GM21381 (cell line): ENCODE results near the gene PPP1CC.
"Not testable (repeated sequence)": the region's sequence is repeated elsewhere in the genome, so short reads cannot be mapped to it uniquely, and the experiment has no call there.

Experiments used
- ATAC-seq: cut with Tn5 transposase; IDR thresholded peaks from one replicate; pipeline ENCODE4 v1.9.1; 2021; ENCODE audit warnings: mild to moderate bottlenecking, moderate library complexity; ENCODE audit not compliant: unreplicated experiment

PPP1CC gene

GRCh38 chr12:110742718-110743570 lies at the start of gene PPP1CC:
TSS of gene PPP1CC (minus strand) at chr12:110742891. CDS start at chr12:110742707, 184 bp downstream.
- peak; percentile 76 for ATAC-seq

DNA sequence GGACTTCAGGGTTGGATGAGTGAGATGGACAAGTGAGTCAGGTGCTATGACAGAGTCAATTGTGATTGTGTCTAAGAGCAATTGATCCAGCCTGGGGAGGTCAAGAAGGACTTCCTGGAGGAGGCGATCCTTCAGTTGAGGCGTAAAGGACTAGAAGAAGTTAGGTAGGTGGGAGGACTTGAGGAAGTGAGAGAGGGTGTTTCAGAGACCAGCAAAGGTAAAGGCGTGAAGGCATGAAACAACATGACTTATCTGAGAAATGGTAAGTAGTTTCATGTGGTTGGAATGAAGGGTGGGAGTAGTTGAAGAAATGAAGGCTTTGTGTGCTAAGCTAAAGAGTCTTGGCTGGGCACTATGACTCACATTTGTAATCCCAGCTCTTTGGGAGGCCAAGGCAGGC lies 48.9 kb upstream of the PPP1CC start:
- no peak for ATAC-seq

- no peak for ATAC-seq
These were observed 47.6 kb upstream of the PPP1CC start for GRCh38 chr12:110790301-110790700.

DNA sequence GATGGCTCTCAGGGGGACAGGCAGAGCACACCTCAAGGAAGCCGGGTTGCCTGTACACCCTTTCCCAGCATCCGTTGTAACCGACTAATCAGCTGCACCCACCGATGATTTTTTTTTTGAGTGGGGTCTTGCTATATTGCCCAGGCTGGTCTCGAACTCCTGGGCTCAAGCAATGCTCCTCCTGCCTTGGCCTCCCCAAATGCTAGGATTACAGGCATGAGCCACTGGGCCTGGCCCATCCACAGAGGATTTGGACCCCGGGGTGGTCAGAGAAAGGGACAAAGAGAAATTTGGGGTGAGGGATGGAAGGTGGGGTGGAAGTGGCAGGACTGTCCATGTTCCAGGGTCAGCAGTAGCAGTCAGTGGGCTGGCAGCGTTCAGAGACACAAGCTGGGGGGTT lies 43.3 kb upstream of the PPP1CC start:
- no peak for ATAC-seq

DNA sequence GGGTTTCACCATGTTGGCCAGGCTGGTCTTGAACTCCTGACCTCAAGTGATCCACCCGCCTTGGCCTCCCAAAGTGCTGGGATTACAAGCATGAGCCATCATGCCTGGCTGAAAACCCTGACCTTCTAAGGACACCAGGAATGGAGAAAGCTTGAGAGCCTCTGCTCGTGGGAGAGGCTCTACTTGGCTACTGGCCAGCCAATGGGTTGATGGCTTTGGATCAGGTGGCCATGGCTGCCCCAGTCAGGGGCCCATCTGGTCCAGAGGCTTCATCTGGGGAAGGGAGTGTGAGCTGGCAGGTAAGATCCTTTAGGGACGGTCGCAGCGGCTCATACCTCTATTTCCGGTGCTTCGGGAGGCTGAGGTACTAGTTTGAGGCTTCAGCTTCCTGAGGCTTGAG lies 42.5 kb upstream of the PPP1CC start:
- no peak for ATAC-seq

- ATAC-seq, result no peak
These were observed 40.2 kb upstream of the PPP1CC start for GRCh38 chr12:110782922-110783321.

DNA sequence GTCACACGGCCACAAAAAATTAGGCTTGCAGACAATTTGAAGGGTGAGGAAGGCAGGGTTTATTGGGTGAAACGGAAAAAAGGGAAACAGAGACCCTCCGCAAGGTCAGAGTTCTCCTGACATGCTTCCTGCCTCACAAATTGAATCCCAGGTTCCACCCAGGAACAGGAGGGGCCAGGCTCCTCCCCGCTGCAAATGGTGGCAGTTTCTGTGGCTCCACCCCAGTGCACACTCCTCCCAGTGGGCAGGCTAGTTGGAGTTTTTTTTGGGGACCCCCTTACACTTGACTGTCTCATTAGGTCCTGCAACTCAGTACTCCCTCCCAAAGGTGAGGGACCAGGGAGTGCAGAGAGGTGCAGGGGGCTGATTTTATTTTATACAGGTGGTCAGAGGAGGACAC lies 39.4 kb upstream of the PPP1CC start:
- ATAC-seq, result no peak

DNA sequence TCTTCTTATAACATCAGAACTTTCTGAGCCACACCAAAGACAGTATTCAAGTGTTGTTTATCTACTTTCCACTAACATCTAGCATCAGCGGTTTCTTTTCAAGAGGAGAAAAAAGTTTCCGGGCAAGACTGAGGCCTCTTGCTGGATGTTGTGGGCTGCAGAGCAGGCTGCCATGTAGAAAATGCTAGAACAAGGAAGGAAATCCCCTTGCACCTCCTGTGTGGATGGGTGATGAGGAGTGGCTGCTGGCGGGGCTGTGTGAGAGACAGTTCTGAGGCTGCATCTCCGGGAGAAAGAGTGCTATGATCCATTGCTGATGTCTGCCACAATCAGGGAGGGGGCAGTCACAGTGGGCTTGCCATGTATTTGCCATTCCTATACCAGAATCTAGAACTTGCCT lies 37.8 kb upstream of the PPP1CC start:
- no peak for ATAC-seq

DNA sequence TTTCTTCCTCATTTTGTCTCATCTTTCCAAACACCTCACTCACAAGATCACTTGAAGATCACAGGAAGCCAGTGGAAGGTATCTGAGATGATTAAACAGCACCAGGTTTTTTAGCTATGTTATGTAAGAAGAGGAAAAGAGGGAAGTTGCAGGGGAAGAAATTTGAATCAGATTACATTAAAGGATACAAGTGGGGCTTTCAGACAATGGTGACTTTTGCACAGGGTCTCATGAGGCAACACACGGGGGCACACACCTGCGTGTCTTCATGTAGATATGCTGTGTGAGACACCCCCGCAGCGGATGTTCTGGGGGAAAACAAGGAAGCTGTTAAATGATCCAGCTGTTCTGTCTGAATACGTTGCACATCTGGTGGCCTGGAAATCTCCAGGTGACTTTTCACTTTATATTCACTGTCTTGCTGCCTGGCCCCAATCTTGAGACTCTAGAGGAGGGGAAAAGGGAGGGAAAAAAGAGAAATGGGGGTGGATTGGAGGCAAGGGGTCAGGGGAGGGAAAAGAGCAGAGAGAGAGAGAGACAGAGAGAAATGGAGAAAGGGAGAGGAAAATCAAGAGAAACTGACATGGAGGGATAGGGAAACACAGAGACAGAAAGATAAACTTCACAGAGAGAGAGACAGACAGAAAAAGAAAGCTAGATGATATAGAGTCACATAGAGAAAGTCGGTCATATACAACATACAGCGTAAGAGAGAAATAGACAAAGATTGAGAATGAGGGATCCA lies 36.3 kb upstream of the PPP1CC start:
- ATAC-seq, result no peak

GRCh38 chr12:110776410-110776809 lies 33.7 kb upstream of the PPP1CC start:
- ATAC-seq, result peak; percentile 95

DNA sequence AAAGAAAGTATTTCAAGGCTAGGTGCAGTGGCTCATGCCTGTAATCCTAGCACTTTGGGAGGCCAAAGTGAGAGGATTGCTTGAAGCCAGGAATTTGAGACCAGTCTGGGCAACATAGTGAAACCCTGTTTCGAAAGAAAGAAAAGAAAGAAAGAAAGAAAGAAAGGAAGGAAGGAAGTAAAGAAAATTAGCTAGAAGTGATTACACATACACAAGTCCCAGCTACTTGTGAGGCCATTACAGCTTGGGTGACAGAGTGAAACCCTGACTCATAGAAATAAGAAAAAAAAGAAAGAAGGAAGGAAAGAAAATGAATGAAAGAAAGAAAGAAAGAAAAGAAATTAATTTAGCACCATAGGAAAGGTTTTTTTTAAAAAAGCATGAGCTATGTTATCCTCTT lies 33.3 kb upstream of the PPP1CC start:
- ATAC-seq, result no peak

DNA sequence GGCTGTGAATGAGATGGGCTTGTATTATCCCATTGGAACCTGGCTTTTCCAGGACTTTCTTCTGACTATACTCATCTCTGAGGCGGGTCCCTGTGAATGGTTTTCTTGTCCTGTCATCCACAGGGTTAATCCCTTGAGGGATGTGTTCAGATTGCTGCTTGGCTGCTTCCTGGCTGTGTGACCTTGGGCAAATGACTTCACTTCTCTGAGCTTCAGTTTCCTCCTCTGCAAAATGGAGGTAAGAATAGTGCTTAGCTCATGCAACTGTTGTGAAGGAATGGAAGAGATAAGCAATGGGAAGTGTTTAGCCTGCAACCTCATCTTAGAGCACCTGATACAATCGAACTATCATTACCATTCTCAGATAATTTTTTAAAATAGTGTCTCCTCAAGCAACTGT lies 32.1 kb upstream of the PPP1CC start:
- no peak for ATAC-seq

DNA sequence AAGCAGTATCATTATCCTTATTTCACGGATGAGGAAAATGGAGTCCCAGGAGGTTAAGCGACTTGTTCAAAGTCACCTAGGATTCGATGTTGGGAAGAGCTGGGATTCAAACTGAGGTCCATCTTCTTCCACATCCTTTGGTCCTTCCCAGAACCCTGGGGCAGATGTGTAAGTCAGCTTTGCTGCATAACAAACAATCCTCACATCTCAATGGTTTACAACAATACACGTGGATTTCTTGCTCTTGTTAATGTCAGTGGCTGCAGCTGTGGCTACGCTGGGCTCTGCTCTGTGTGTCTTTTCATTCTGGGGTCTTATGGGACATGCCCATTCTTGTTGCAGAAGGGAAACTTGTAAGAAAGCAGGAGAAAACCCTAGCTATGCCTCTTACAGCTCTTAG lies 26.3 kb upstream of the PPP1CC start:
- no peak for ATAC-seq

- no peak for ATAC-seq
These were observed 25.2 kb upstream of the PPP1CC start for GRCh38 chr12:110767863-110768262.

GRCh38 chr12:110766311-110767154 lies 23.8 kb upstream of the PPP1CC start:
- no peak for ATAC-seq

- ATAC-seq, result not testable (repeated sequence)
These were observed 22.9 kb upstream of the PPP1CC start for GRCh38 chr12:110765572-110765971.

- no peak for ATAC-seq
These were observed 22.4 kb upstream of the PPP1CC start for GRCh38 chr12:110765111-110765510.

- no peak for ATAC-seq
These were observed 20.9 kb upstream of the PPP1CC start for GRCh38 chr12:110763583-110763982.

DNA sequence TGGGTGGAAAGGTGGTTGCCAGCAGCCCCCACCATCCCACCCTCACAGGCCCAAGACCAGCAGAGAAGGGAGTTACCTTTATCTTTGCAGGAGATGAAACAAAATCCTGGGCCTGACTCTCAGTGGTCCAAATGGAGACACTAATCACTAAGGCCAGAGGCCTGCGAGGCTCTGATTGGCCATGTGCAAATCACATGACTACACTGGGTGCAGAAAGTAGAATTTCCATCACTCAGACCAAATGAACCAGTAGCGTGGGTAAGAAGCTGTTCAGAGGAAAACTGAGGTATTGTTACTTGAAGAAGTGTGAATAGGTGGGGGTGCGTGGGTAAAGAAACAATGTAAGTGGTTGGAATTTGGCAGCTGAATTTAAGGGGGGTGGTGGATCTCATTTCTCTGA lies 20.2 kb upstream of the PPP1CC start:
- ATAC-seq, result no peak

GRCh38 chr12:110760204-110760609 lies 17.5 kb upstream of the PPP1CC start:
- ATAC-seq, result no peak

DNA sequence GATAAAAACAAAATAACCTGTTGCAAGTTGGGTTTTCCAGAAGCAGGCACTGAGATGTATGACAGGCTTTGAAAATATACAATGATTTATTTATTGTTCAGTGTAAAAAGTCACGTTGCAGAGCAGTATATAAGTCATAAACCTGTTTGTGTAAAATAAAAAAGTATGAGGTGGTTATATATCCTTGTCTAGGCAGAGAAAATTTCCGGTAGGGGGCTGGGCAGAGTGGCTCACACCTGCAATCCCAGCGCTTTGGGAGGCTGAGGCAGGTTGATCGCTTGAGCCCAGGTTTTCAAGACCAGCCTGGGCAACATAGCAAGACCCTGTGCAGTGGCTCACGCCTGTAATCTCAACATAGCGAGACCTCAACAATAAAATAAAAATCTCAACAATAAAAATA lies 16.2 kb upstream of the PPP1CC start:
- no peak for ATAC-seq
